HG03103 (cell line): Measurements from ENCODE around the gene DEXI.

Experiments
- ATAC-seq: cut with Tn5 transposase; IDR thresholded peaks from one replicate; pipeline ENCODE4 v1.9.1; 2021; ENCODE audit warnings: low read depth; ENCODE audit not compliant: unreplicated experiment

DEXI gene

DNA sequence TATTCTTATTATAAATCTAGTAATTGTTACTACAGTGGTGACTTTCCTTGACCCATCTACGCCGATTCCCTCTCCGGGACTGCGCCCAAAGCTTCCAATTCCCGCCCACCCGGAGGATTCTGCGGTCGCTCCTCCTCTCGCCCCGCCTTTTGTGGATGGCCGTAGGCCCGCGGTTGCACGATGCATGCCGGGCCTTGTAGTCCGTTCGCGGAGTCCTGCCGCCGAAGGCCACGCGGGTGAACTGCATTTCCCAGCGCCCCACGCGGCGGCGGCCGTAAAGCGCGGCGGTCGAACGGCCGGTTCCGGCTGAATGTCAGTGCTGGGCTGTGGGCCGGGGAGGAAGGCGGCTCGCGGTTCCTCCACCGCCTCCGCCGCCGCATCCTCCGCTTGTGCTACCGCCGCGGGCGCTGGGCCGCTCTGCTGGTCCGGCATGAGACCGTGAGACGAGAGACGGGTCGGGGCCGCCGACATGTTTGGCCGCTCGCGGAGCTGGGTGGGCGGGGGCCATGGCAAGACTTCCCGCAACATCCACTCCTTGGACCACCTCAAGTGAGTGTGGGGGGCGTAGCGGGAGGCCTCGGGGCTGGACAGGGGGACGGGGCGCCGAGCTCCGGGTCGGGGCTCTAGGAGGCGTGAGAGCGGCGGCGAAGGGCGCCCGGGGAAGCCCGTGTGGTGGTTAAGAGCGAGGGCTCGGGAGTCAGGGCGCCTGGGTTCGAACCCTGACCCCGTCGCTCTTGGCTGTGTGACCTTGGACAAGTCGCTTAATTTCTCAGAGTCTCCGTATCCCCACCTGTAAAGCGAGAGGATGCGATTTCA, 2.2 kb upstream of the DEXI start, which contains the start of gene CLEC16A:
TSS of gene CLEC16A (plus strand) at position 316 of the 816 bp plus-strand sequence. CDS start at position 470, 154 bp downstream.
- ATAC-seq: peak; percentile 51

DNA sequence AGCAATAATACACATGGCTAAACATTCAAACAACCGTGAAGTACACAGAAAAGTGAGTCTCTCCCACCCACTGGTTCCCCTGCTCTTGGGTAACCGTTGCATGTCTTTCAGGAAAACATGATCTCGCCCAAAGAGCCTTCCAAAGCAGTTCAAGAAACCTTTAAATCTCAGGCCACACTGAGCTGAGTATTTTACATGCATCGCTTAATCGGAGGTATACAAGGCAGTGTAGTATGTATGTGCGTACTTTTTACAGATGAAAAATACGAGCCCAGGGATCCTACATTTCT, 741 bp upstream of the DEXI start:
- no peak for ATAC-seq

GRCh38 chr16:10941935-10942351, 325 bp downstream of the DEXI start:
- peak; percentile 6 for ATAC-seq

DNA sequence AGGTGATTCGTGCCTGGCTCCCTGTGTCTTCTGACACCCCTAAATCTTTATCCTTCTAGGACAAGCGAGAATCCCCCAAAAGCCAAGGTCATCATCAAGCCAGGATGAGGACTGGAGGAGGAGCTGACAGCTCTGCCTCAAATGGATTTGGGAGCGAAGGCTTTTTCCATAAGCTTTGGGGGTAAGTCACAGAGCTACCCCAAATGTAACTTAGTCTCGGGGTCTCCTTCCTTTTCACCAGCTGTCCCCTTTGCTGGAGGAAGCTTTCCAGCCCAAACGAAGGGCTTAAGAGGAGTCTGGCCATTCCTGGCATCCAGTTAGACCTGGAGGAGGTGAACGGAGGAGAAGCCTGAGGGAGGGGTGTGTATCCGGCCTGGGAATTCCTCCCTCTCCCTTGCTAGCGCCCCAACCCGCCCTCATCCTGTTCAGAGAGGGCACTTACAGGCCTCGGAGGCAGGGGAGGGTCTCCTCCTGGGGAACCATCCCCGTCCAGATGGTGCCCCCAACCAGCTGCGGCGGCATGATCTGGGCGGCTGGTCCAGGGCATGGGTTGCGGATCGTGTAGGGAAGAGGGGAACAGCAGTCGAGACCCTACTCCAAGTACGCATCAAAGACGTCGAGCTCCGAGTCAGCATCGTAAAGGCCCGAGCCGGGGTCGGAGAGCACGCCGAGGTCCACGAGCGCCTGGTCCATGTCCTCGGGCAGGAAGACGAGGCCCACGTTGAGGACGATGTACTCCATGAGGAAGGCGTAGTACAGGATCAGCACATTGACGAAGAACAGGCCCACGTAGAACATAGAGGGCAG, 938 bp downstream of the DEXI start:
- ATAC-seq: no peak

DNA sequence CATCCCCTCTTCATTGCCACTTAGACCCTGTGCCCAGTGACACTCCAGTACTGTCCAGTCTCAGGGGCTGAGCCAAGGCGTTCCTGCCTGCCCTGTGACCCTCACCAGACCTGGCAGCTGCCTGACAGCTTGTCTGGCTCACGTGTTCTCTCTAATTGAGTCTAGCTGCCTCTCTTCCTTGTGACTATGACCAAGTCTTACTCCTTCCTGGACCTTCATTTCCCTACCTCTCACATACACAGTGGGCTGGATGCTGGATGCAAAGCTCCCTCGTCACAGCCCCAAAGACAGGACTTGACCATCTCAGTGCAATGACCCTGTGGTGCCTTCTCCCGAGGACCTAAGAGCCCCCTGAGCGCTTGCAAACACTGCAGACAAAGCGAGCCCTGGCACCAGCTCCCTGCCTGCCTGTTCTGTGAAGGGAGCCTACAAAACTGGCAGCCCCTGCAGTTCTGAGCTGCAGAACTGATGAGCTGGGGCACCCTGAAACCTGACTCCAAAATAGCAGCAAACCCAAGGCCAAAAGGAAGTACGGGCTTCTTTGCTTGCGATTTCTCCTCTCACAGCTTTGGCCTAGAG, 1.7 kb downstream of the DEXI start:
- no peak for ATAC-seq

GRCh38 chr16:10939649-10940234, 2.5 kb downstream of the DEXI start:
- ATAC-seq: no peak

- no peak for ATAC-seq
Observed at GRCh38 chr16:10938796-10939648, 3.2 kb downstream of the DEXI start.

DNA sequence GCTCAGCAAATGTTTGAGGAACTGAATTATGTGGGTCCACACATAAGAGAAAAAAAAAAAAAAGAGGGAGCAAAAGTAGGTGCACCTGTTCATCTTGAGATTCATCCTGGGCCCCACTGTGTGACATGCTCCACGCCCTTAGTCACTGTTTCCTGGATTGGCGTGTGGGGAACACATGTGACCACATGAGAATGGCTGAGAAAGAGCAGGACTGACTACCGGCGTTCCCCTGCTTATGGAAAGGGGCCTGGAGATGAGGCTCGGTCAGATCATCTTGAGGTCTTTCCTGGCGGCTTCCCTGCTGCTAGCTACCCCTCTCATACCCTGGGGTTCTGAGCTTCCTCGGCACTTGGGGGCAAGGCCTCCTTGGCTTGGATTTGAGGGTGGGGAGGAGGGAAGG, 3.9 kb downstream of the DEXI start:
- ATAC-seq: no peak

DNA sequence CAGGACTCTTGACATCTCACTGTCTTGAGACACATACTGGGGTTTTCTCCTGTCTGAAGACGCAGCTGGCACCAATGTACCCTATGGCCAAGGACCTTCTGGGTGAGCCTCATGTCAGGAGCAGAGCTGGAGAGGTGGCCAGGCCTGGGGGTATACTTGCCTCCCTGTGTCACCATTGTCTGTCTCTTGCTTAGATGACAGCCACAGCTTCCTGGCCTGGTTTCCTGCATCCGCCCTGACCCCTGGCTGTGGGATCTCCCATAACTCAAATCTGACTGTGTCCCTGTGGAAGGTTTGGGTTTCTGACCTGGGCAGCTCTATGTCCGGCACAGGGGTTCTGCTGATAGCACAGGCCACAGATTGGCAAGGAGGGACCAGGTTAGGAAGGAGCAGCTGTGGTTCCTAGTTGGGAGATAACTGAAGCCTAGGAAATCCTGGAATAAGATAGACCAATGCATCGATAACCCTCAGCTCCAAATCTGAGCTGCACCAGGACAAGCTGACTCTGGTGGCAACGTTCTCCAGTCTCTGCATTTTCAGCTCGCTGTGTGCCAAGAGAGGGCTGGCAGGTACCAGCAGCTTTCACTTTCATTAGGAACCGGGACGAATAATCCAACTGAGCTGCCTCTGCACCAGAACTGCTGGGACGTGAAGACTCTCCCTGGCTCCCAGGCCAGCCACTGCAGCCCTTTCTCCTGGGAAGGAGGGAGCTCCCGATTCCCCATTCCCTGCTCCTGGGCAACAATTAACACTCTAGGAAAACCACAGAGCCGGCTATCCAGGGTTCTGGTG, 5.0 kb downstream of the DEXI start:
- no peak for ATAC-seq

DNA sequence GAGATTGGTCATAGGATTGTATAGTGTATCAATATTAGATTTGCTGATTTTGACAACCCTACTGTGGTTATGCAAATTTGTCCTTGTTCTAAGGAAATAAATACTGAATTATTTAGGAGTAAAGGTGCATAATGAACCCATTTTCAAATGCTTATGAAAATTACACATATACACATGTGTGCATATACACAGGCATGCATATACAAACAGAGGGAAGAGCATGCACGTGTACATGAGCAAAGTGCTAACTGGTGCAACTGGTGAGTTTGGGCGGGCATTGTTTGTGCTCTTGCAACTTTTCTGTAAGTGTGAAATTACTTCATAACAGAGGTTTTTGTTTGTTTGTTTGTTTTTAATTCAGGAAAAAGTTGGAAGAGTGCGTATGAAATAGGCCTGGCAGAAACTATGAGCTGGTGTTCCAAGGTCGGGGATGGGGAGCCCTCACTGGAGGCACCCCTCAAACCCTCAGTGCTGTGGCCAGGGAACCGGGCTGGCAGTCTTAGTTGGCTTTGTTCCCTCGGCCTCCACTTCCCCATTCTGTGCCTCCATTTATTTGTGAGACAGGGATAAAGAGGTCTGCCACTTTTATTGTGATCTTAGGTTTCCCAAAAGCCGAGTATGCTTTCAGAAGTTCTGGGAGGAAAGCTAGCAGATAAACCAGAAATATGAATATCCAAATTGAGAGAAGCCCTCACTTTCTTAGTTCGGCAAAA, 5.8 kb downstream of the DEXI start:
- no peak for ATAC-seq

GRCh38 chr16:10935226-10935915, 6.9 kb downstream of the DEXI start:
- no peak for ATAC-seq

DNA sequence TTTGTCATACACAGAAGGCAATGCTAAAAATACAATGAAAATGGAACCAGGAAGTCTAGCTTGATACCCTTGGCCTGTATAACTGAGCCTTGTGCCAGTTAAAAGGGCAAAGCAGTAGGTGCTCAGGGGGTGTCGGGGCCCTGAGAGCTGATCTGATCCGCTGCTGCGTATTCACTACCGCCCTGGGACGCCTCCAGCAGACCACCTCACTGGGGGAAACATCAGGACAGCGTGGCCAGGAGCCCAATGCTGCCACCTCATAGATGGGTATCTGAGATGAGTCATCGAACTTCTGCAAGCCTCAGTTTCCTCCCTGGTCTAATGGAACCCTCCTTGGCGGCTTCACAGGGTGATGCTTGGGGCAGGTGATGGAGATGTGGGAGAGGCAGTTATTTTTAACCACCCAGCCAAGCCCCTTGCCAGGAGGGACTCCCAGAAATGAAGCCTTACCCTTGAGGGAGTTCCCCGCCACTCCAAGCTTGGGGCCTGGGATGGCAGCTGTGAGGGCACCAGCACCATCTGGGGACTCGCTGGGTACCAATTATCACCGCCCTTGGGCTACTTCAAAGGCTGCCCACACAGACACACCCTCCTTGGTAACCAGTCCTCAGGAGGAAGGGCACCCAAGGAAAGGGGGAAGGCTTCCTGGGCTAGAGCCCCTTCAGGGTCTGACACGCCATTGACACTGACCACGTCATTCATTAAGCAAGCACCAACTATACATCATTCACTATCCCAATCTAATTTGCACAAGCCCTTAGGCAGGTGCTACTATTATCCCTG, 7.8 kb downstream of the DEXI start:
- ATAC-seq: no peak

GRCh38 chr16:10933865-10934264, 8.4 kb downstream of the DEXI start:
- no peak for ATAC-seq

DNA sequence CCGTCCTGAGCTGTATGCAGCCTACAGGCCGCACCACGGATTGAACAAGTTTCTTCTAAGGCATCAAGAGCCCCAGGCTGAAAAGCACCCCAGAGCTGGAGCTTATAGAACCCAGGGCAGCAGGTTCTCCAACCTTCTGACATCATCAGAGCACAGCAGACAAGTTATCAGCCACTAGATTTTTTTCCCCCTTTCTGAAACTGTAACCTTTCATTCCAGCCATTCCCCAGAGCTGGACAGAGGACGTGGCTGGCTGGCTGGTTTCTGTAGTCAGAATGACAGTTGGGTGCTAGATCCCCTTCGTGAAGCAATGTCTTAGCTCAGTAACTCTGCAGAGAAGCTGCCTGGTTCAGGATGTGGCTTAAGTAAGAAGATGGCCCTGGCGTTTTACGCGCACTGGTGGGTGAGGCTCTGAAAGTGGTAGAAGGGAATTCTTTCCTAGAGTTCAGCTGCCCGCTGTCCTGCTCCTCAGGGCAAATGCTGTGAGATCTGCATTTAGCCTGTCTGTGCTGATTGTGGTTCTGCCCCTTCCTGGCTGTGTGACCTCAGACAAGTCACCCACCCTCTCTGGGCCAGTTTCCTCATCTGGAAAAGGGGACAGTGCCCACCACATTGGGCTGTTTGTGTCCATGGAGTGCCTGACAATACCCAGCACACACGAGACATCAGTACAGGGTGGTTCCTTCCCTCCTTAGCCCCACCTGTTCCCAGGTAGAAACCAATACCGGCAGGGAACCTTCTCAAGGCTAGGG, 9.1 kb downstream of the DEXI start:
- no peak for ATAC-seq

DNA sequence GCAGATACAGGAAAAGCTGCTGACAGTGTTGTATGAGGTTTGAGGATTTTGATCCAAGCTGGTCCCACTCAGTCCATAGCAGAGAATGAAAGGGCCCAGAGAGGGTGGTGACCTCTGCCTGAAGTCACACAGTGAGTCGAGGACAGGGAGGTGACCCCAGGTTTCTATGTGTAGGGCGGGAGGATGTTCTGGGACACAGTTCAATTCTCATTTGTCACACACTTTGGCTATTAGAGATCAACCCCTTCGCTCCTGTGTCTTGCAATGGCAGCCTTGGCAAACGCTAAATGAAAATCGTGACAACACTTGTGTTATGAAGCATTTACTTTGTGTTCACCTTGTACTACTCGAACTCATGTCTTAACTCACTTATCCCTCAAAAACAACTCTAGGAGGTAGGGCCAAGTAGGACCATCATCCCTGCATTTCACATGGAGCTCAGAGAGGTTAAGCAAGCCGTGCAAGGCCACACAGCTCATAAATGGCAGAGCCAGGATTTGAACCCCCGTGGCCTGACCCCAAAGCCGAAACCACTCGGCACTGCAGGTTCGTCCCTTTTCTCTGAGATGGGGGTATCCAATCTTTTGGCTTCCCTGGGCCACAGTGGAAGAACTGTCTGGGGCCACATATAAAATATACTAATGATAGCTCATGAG, 10.2 kb downstream of the DEXI start:
- no peak for ATAC-seq

- ATAC-seq: no peak
Observed at GRCh38 chr16:10931134-10931533, 11.1 kb downstream of the DEXI start.
